ENCODE results near the gene CACNG4.

GRCh38 chr17:66978514-66979061 lies 14.1 kb downstream of the CACNG4 start:
- TF ChIP-seq, protein P1, sequence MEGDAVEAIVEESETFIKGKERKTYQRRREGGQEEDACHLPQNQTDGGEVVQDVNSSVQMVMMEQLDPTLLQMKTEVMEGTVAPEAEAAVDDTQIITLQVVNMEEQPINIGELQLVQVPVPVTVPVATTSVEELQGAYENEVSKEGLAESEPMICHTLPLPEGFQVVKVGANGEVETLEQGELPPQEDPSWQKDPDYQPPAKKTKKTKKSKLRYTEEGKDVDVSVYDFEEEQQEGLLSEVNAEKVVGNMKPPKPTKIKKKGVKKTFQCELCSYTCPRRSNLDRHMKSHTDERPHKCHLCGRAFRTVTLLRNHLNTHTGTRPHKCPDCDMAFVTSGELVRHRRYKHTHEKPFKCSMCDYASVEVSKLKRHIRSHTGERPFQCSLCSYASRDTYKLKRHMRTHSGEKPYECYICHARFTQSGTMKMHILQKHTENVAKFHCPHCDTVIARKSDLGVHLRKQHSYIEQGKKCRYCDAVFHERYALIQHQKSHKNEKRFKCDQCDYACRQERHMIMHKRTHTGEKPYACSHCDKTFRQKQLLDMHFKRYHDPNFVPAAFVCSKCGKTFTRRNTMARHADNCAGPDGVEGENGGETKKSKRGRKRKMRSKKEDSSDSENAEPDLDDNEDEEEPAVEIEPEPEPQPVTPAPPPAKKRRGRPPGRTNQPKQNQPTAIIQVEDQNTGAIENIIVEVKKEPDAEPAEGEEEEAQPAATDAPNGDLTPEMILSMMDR (conservative IDR thresholded peaks at IDR 0.05; ENCODE audit: low read depth, low read length) = no peak
- TF ChIP-seq EZH2 (IDR thresholded peaks at IDR 0.05; ENCODE audit: low read length, unreplicated experiment) = no peak
- TF ChIP-seq EZH2phosphoT487 (IDR thresholded peaks at IDR 0.05; ENCODE audit: borderline replicate concordance, low read length) = no peak
